Ishikawa (cell line): ENCODE results near the gene RYR2.

Experiments
- CEBPB ChIP-seq: IDR thresholded peaks from 2 replicates; pipeline ENCODE4 v1.6.1; 2012
- CREB1 ChIP-seq: IDR thresholded peaks from 2 replicates; pipeline ENCODE4 v1.6.1; 2012; ENCODE audit warnings: low read depth
- EGR1 ChIP-seq: IDR thresholded peaks from 2 replicates; pipeline ENCODE4 v1.6.1; 2012
- EP300 ChIP-seq: IDR thresholded peaks from 2 replicates; pipeline ENCODE4 v1.6.1; 2012; ENCODE audit warnings: borderline replicate concordance
- FOXM1 ChIP-seq: IDR thresholded peaks from 2 replicates; pipeline ENCODE4 v1.6.1; 2012; ENCODE audit warnings: low read depth, borderline replicate concordance
- NFIC ChIP-seq: IDR thresholded peaks from 2 replicates; pipeline ENCODE4 v1.6.1; 2012
- RAD21 ChIP-seq: IDR thresholded peaks from 2 replicates; pipeline ENCODE4 v1.6.1; 2012; ENCODE audit warnings: low read depth
- TAF1 ChIP-seq: IDR thresholded peaks from 2 replicates; pipeline ENCODE4 v1.6.1; 2012; ENCODE audit warnings: low read depth, mild to moderate bottlenecking
- TCF12 ChIP-seq: IDR thresholded peaks from 2 replicates; pipeline ENCODE4 v1.6.1; 2012; ENCODE audit warnings: low read depth
- TEAD4 ChIP-seq: IDR thresholded peaks from 2 replicates; pipeline ENCODE4 v1.6.1; 2012
- YY1 ChIP-seq: IDR thresholded peaks from 2 replicates; pipeline ENCODE4 v1.6.1; 2012; ENCODE audit warnings: low read depth
- ZBTB7A ChIP-seq: IDR thresholded peaks from 2 replicates; pipeline ENCODE4 v1.6.1; 2012; ENCODE audit warnings: low read depth
- TF ChIP-seq, protein P1 (sequence below): IDR thresholded peaks from 2 replicates; pipeline ENCODE4 v1.6.1; 2012; ENCODE audit warnings: low read depth, mild to moderate bottlenecking
- TF ChIP-seq, protein P2 (sequence below): IDR thresholded peaks from 2 replicates; pipeline ENCODE4 v1.6.1; 2012
- TF ChIP-seq, protein P3 (sequence below): IDR thresholded peaks from 2 replicates; pipeline ENCODE4 v1.6.1; 2012

The RYR2 gene

DNA sequence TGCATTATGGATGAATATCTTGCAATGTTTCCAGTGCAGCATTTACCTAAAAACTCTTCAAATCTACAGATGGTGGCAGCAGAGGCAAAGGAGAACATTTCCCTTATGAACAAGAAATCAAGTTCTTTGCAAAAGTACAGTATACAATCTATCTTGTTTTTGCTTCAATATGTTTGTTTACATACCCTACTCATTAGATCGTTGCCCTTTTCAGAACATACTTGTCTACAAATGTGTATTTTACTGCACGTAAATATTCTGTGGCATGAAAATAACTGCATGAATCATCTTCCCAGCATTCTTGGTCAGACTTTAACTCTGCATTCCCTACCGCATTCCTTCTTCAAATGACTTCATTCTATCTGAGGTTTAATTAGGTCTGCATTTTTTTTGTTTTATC, 636.0 kb downstream of the RYR2 start:
- TF ChIP-seq, protein P1, sequence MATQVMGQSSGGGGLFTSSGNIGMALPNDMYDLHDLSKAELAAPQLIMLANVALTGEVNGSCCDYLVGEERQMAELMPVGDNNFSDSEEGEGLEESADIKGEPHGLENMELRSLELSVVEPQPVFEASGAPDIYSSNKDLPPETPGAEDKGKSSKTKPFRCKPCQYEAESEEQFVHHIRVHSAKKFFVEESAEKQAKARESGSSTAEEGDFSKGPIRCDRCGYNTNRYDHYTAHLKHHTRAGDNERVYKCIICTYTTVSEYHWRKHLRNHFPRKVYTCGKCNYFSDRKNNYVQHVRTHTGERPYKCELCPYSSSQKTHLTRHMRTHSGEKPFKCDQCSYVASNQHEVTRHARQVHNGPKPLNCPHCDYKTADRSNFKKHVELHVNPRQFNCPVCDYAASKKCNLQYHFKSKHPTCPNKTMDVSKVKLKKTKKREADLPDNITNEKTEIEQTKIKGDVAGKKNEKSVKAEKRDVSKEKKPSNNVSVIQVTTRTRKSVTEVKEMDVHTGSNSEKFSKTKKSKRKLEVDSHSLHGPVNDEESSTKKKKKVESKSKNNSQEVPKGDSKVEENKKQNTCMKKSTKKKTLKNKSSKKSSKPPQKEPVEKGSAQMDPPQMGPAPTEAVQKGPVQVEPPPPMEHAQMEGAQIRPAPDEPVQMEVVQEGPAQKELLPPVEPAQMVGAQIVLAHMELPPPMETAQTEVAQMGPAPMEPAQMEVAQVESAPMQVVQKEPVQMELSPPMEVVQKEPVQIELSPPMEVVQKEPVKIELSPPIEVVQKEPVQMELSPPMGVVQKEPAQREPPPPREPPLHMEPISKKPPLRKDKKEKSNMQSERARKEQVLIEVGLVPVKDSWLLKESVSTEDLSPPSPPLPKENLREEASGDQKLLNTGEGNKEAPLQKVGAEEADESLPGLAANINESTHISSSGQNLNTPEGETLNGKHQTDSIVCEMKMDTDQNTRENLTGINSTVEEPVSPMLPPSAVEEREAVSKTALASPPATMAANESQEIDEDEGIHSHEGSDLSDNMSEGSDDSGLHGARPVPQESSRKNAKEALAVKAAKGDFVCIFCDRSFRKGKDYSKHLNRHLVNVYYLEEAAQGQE = no peak
- peak; percentile 55; the same call in 1 of the 2 replicates for TF ChIP-seq TEAD4
- TF ChIP-seq, protein P2, sequence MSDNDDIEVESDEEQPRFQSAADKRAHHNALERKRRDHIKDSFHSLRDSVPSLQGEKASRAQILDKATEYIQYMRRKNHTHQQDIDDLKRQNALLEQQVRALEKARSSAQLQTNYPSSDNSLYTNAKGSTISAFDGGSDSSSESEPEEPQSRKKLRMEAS = no peak
- no peak for TF ChIP-seq EP300
- peak; percentile 56 for TF ChIP-seq RAD21
- no peak for TF ChIP-seq CEBPB

DNA sequence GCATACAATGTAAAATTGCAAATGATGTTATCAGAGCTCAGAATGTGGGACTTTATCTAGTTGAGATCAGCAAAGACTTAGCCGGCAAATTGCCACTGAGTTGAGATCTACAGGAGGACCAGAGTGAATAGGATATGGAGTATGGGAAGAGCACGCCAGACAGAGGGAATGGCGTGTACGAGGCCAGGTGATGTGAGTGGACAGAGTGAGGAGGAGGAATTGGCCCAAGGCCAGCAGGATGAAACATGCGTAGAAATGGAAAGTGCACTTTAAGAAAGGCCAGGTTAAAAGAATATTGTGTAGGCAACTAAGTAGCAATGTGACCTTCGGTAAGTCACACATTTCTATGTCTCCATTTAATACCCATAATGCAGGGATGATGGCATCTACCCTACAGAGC, 637.7 kb downstream of the RYR2 start:
- TF ChIP-seq NFIC = 0 out of 2 replicates have a peak, but pooled peaks have one; percentile 6
- TF ChIP-seq, protein P3, sequence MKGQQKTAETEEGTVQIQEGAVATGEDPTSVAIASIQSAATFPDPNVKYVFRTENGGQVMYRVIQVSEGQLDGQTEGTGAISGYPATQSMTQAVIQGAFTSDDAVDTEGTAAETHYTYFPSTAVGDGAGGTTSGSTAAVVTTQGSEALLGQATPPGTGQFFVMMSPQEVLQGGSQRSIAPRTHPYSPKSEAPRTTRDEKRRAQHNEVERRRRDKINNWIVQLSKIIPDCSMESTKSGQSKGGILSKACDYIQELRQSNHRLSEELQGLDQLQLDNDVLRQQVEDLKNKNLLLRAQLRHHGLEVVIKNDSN = no peak

DNA sequence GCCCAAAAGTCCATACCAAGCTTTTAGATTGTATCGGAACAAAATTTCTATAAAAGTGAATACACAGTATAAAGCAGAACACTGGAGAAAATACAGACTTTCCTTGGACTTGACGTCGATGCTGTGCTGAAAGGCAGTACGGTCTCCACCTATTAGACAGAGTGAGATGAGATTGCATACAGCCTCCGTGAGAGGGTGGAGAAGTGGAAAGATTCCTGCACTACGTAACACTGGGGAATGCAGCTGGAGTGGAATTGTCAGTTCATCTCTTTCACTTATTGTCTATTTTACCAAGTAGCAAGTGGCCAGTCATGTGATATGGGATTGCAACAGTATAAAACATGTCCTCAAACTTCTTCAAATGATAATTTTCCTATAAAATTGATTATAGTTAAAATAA, 639.2 kb downstream of the RYR2 start:
- TF ChIP-seq TEAD4 (no peak), RAD21 (no peak), EP300 (no peak), CEBPB (no peak), ZBTB7A (no peak), CREB1 (no peak), FOXM1 (no peak), TAF1 (no peak), EGR1 (no peak), NFIC (no peak), TCF12 (no peak), YY1 (no peak)
- TF ChIP-seq, protein P2 = no peak
- TF ChIP-seq, protein P1 = no peak
- TF ChIP-seq, protein P3 = no peak

DNA sequence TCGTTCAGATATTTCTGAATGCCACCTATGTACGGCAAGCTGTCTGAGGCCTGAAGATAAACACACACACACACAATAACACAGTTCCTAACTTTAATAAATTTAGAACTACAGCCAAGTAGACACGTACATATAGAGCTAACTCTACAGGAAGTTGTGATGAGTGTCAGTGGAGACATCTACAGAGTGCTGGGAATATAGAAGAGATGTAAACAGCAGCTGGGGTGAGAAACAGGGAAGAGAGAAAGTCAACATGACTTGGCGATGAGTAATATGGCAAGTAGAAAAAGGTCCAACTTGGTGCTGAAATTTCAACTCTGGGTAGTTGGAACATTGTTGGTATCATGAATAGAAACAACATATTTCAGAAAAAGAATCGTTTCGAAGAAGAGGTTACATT, 642.3 kb downstream of the RYR2 start:
- TF ChIP-seq, protein P2 = no peak
- TF ChIP-seq NFIC = no peak
- no peak for TF ChIP-seq CEBPB
- no peak for TF ChIP-seq FOXM1
- no peak for TF ChIP-seq CREB1

DNA sequence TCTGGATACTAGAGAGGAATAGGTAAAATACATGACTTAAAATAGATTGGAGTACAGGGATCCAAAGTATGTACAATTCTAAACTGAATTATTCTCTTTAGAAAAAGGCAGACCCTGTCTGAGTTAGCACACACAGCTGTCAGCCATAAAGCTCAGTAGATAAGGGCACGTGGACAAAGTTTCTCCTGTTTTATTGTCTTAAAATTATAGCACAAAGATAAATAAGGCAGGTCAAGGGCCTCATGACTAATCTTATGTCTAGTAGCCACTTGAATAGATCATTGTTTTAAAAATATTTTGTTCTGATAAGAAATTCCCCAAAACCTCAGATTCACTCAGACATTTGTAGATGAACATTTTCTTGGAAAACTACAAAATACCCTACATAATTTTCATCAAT, 643.6 kb downstream of the RYR2 start:
- TF ChIP-seq TEAD4 = no peak
- no peak for TF ChIP-seq FOXM1
- no peak for TF ChIP-seq TAF1
- no peak for TF ChIP-seq RAD21
- TF ChIP-seq EGR1 = no peak
- no peak for TF ChIP-seq CEBPB
- no peak for TF ChIP-seq EP300
- TF ChIP-seq, protein P2 = no peak
- TF ChIP-seq, protein P1 = no peak
- TF ChIP-seq YY1 = no peak
- TF ChIP-seq NFIC = no peak
